GM19025 (cell line): ENCODE results near the gene CELSR1.

Experiments used
- ATAC-seq: cut with Tn5 transposase; IDR thresholded peaks from one replicate; pipeline ENCODE4 v1.9.1; 2021; ENCODE audit warnings: mild to moderate bottlenecking, low read depth, moderate library complexity; ENCODE audit not compliant: unreplicated experiment

Gene CELSR1

DNA sequence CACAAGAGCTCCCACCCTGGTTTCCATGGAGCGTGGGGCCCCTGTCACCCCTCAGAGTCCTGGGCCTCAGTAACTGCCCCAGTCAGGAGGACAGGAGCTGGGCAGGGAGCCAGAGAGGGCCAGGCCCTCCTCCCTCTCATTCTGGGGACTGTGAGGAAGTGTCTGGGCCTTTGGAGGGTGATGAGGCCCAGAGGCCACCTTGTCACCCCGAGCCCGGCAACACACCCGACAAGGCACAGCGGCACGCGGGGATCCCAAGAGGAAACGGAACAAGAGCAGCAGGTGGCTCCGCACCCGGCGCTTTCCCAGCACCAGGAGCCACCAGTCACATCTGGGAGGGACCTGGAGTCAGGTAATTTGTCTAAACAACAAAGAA, 72.1 kb downstream of the CELSR1 start:
- no peak for ATAC-seq

DNA sequence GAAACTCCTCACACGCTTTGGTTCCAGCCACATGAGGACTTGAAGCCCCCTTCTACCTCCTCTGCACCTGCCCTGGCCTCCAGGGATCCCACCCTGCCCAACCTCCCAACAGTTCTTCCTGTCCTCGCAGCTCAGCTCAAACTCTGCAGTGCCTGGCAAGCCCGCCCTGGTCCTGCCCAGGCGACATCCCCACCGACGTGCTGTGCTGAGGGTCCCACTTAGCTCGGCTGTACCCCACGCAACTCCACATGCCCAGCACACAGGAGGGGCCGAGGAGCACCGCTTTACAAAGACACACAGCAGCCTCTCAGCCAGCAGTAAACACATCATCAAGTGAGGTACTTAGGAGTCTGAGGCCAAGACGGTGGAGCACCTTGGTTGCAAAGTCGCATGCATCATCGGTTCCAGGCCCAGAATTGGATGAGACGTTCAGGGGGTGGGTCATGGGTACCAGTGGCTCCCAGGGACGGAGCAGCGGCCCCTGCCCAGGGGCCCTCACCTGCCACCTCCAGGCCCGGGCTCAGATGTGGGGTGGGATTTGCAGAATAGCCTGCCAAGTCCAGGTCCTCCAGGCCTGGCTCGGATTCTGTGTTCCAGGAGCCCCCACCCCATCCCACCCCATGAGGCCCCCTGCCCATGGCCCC, 72.6 kb downstream of the CELSR1 start:
- ATAC-seq, result no peak

DNA sequence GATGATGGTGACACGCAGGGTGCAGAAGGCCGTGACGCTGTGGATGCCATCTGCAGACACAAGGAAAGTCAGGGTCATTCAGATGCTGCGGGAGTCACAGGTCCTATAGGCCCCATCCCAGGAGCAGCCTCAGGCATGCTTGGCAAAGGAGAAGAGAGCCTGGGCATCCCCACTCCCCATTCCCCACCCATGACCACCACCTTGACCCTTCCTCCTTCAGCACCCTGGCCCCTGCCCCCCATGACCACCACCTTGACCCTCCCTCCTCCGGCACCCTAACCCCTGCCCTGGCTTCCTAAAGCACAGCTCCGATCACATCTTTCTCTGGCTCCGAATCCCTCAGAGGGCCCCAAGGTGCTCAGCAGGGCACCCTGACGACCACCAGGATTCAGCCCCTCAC, 73.1 kb downstream of the CELSR1 start:
- ATAC-seq, result no peak

DNA sequence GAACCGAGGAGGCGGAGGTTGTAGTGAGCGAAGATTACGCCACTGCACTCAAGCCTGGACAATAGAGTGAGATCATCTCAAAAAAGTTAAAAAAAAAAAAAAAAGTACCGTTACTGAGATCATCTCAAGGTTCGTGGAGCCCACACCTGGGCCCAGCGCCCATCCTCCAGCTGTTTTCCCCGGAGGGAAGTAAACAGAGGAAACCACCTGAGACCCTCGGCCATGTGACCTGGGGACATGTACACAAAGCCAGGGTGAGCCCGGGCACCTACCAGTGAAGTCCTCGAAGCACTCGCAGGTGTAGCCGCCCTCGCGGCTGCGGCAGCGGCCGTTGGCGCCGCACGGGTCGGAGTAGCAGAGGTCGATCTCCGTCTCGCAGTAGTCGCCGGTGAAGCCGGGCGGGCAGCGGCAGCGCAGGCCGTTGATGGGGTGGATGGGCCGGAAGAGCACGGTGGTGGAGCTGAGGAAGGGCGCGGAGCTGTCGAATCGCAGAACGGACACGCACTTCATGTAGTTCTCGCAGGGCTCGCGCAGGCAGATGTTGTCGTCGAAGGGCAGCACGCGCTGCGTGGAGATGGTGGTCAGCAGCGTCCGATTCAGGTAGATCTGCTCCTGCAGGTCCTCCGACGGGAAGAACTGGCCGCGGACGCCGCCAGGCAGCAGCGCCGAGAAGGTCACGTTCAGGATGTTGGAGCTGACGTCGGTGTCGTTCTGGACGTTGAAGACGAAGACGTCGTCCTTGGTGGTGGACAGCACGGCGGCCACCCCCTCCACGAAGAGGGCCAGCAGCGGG, 73.8 kb downstream of the CELSR1 start:
- no peak for ATAC-seq

DNA sequence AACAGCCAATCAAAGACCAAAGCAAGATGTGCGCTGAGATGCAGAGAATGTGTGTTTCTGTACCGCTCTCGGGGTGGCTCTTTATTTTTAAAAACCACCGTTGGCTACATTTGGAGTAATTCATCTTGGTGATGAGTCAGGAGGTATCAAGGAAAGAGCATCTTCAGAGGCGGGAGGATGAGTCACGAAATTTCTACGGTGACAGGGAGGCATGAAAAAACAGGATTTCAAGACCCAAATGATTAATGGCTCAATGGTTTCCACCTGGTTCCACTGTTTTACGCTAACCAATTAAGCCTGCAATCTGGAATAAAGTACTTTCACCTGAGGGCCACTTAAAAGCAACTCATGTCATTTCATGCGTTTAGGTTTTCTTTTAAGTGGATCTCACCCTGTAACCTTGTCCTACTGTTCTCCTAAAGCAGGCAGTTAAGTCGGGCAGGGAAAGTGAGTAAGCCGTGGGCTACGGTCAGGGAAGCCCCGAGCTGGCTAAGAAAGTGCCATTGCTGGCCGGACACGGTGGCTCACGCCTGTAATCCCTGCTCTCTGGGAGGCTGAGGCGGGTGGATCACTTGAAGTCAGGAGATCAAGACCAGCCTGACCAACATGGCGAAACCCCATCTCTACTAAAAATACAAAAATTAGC, 74.6 kb downstream of the CELSR1 start:
- no peak for ATAC-seq

DNA sequence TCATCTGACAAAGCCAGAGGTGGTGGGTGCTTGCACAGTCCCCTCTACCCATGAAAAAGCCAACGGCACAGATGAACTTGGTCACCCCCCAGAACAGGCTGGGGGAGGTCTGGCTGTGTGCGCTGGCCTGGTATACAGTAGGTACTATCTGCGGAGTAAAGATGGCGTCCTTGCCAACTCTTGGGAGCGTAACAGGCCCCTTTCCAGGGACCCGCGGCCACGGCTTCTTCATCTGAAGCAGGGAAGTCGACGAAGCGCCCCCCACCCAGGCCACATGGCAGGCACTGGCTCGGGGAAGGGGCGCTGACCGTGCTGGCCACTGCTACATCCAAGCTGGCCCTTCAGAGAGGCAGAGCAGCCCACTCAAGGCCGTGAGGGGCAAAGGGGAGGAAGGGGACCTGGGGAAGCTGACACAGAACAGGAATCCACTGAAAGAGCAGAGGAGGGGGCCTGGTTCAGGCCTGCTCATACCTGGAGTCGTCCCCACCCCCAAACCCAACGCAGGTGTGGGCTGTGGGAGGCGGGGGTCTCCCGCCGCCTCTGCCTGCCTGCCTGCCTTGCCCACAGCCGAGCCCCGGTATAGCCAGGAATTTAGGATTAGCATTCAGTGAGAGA, 75.7 kb downstream of the CELSR1 start:
- no peak for ATAC-seq

DNA sequence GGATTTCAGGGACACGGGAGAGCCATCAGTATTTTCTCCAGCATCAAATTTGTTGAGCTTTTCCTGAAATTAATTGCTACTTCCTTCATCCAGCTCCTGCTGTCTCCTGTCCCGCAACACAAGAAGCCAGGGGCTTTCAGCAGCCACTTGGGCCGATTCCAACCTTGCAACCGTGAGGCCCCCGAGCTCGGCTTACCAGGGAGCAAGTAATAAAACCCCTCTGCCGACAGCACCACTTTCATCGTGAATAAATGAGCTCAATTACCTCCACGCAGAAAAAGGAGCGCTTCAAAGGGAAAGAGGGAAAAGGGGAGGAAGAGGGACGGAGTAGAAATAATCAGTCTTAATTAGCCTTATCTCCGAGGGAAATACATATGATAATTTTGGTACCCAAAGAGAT, 76.6 kb downstream of the CELSR1 start:
- ATAC-seq, result no peak

DNA sequence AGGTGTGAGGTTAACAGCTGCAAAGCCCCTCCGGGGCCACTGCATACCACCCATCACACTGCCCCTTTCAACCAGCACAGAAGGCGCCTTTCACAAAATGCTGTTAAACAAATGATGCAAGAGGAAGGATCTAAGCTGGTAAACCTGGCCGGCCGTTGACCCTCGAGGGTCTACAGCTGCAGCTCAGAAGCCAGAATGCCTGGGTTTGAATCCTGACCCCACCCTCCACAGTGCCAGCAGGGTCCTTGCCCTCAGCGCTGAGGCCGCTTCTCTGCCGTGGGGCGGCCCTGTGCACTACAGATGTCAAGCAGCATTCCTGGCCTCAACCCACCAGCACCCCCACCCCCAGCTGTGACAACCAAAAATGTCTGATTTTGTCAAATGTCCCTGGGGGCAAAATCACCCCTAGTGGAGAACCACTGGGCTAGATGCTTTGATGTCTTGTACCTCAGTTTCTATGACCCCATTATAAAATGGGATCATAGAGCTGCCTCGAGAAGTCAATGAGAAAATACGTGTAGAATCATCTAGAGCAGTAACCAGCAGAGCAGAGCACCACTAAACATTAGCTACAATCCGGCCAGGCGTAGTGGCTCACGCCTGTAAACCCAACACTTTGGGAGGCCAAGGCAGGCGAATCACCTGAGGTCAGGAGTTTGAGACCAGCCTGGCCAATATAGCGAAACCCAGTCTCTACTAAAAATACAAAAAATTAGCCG, 77.9 kb downstream of the CELSR1 start:
- ATAC-seq, result no peak

DNA sequence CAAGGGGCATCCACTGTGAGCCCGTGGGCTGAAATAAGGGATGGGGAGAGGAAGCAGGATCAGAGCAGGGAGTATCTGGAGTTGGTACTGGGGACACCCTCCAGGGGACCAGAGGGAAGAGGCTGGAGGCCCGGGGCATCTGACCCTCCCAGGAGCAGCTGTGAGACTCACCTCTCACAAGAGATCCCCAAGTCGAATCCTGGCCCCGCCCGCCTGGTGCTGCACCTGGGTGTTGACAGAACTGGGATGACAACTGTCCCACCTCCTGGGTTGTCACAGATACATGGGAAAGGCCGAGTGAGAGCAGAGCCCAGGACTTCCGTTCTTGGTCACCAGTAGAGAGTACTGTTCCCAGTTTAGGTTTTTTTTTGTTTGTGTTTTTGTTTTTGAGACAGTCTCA, 78.9 kb downstream of the CELSR1 start:
- no peak for ATAC-seq

DNA sequence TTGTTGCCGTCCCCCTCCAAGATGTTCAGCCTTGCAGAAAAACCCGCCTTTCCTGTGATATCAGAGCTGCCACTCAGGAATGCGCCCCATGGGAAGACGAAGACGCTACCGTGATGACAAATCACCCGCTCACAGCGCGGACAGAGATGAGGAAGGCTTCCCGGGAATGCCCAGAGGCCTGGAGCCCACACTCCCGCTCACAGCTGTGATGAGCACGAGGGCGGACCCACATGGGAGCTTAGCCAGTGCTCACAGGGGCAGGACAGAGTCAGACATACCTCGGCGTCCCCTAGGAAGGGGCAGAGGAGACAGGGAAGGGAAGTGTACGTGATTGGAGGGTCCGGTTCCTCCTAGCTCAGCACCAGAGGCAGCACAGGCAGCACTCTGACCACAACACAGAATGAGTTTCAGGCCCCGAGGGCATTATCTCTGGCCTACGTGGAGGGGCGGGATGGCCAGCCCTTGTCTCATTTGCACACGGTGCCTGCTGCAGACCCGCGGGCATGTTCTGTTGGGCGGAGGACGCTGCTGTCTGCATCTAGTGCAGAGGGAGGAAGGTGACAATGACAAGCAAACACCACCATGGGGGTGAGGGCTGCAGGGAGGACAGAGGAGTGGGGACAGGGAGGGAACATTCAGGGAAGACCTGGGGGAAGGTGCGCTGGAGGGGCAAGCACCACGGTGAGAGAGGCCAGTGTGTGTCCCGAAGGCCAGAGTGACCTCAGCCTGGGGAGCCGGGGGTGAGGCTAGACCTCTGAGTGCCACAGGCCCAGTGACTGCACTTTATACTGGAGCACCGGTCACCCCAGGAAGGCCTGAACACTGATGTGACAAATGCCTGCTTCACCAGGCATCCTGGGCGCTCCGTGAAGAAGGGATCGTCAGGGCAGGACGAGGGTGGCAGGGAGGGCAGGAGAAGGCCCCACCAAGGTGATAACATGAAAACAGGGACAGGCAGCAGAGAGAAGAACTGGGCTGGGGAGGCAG, 79.6 kb downstream of the CELSR1 start:
- no peak for ATAC-seq

DNA sequence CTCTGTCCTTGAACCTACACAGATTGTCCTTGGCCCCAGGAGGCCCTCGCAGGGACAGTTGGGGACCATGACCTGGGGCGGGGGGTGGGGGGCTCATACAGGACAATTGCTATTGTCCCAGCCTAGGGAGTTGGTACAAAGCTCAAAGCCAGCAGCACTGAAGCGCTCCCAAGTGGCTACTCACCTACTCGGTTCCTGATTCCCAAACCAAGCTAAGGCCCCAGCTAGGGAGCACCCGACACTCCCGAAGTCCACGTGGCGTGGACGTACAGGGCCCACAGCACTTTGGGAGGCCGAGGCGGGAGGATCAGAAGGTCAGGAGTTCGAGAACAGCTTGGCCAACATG, 80.6 kb downstream of the CELSR1 start:
- no peak for ATAC-seq

DNA sequence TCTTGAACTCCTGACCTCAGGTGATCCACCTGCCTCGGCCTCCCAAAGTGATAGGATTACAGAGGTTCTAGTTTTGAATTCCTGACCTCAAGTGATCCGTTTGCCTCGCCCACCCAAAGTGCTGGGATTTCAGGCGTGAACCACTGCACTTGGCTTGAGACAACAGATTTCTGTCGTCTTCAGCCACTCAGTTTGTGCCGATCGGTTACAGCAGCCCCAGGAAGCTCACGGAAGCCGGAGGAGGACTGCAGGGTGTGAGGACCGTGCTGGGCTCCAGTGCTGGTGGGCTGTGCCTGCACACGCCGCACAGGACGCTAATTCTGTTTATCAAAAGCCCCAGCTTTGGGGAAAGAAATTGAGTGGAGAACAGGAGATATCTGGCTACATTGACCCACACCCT, 82.0 kb downstream of the CELSR1 start:
- no peak for ATAC-seq

DNA sequence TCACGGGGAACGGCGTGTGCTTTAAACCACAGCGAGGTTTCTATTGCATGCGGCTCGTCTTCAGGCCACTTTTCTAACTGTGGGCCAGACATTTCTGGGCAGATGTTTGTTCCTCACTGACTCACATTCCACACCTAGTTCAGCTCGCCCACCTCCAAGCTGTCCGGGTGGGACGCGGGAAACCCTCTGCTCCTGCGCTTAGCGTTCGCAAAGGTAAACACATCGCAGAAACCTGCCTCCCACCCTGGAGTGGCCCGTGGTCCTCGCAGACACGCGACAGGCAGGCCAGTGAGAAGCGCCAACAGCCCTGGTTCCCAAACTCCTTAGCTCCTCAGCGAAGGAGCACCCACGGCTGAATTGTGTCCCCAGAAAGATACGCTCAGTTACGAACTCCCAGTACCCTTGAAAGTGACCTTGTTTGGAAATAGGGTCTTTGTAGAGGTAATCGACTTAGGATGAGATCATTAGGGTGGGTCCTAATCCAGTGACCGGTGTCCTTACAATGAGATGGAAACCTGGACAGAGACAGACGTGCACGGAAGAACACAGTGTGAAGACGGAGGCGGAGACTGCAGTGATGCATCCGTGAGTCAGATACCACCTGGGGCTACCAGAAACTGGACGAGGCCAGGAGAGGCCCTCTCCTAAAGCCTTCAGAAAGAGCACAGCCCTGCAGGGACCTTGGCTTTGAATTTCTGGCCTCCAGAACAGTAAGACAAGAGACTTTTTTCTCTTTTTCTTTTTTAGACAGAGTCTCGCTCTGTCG, 82.7 kb downstream of the CELSR1 start:
- ATAC-seq, result no peak

DNA sequence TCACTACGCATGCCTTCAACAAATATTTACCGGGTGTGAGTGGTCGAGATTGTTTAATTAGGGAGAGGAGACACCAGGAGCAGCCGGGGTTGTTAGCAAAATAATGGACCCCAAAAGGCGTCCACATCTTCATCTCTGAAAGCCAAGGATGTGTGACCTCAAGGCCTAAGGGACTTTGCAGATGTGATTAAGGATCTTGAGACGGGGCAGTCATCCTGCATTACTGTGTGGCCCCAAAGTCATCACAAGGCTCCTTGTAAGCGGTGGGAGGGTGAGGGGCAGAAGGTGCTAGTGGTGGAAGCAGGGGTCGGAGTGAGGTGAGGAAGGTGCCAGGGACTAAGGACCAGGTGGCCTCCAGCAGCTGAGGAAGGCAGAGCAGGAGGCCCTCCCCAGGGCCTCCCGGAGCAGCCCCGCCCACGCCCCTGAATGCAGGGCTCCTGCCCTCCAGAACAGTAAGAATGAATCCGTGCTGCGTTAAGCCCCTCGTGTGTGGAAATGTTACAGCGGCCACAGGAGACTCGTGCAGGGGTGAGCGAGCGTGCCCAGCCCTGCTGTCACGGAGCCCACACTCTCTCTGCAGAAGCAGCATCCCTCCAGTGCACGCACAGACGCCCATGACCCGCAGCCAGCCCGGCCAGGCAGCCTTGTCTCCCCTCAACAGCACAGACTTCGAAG, 83.5 kb downstream of the CELSR1 start:
- no peak for ATAC-seq

DNA sequence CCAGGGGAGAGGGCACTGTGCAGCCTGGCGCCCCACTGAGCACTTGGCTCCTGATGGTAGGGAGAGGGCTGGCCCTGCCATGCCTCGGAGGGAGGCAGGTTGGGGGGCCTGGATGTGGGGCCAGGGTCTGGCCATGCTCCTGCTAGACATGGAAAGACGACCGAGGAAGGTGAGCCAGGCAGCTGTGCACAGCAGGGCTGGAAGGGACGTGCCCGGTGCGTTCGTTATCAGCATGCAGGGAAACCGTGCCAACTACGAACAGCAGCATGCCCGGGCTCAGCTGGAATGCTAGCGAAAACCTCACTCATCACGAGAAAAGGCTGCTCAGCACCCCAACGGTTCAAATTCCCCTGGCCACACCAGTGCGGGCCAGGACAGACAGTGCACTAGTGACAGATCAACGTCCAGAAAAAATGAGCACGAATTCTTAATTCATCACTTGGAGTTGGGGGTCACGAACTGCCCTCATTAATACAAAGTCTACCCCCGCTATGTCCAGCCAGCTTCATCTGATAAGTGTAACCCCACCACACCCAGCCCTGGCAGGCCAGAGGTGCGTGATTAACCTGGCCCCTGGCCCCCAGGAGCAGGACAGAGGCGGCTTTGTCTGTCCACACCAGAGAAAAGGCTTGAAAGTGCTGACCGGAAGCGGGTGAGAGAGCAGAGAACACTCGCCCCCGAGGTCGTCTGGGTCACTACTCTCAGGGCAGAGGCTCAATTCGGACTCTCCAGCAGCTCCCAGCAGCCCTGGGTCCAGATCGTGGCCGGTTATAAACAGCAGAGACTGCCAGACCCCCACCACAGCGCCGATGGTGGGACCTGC, 84.2 kb downstream of the CELSR1 start:
- no peak for ATAC-seq

DNA sequence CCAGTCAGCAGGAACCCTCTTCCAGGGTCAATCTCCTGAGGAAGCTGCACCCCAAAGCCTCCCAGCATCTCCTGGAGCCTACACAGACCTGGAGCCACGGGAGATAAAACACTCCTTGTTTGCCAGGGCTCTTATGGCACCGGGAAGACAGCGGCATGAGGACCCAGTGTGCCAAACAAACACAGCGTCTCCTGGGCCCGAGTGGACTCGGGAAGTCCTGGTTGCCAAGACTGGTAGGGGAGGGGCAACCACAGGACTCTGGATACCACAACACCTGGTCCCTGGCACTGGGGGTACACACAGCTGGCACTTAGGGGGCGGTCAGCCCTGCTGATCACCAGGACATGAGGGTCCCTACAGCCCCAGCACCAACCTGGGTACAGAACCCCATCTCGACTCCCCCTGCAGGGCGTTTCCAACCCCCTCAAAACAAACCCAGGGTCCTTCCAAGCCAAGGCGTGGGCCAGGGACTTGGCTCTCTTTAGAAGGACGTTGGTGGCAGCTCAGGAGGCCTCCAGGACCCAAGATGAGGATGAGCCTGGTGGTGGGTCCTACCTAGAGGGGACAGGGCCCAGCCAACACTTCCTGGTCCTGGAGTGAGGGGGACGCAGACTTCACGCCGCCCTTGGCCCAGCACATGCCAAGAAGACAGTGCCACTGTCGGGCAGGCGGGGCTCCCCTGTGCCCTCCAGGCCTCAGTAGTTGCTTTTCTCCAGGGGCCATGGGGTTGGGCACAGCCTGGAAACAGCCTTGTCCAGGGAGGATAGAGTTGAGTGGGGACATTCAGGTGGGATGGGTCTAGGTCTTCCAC, 85.0 kb downstream of the CELSR1 start:
- ATAC-seq, result no peak

DNA sequence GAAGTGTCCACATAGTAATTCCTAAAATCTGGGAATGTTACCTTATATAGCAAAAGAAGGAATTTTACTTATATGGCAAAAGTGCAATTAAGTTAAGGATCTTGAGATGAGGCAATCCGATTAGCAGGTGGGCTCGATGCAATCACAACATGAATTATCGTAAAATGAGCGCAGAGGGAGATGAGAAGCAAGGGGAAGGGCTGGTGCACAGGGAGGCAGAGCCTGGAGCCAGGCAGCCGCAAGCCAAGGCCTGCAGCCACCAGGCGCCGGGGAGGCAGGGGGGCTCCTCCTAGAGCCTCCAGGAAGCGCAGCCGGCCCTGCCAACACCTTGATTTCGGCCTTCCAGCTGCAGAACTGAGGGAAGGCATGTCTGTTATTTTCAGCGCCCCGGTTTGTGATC, 85.7 kb downstream of the CELSR1 start:
- ATAC-seq, result no peak
